Neural cell (in vitro differentiated cells): ENCODE measurements around the gene MTOR. TPM values are rescaled to one million over a fixed set of nuclear protein-coding genes. Genes with fewer than 3 reads are reported as not detected.

Experiments
- H2AFZ ChIP-seq: fragments of 200-600, 300-800 bp; sonication (generic), shearing (Covaris generic); 2 replicates; pipeline ENCODE4 v1.6.0; 2014; ENCODE audit warnings: low read depth, mild to moderate bottlenecking, antibody characterized with exemption, low read length, moderate library complexity
- H3F3A ChIP-seq: fragments of 200-600 bp; shearing (Covaris generic); 2 replicates; pipeline ENCODE4 v1.6.1; 2016; ENCODE audit warnings: mild to moderate bottlenecking, moderate library complexity, mixed read lengths, antibody characterized with exemption, low read length; ENCODE audit not compliant: insufficient read depth, poor library complexity, severe bottlenecking
- H3K27ac ChIP-seq: fragments of 200-600, 300-800 bp; sonication (generic), shearing (Covaris generic); 2 replicates; pipeline ENCODE4 v1.5.1; 2014; ENCODE audit warnings: mild to moderate bottlenecking, low read length, moderate library complexity
- H3K27me3 ChIP-seq: fragments of 300-800, 200-600 bp; sonication (generic), shearing (Covaris generic); 2 replicates; pipeline ENCODE4 v1.6.0; 2014; ENCODE audit warnings: mild to moderate bottlenecking, low read depth, low read length, moderate library complexity; ENCODE audit not compliant: insufficient read depth
- H3K36me3 ChIP-seq: fragments of 300-800, 200-600 bp; sonication (generic), shearing (Covaris generic); 2 replicates; pipeline ENCODE4 v1.5.1; 2014; ENCODE audit warnings: mild to moderate bottlenecking, antibody characterized with exemption, low read length, moderate library complexity; ENCODE audit not compliant: insufficient read depth
- H3K4me2 ChIP-seq: fragments of 300-800, 200-600 bp; sonication (generic), shearing (Covaris generic); 2 replicates; pipeline ENCODE4 v1.6.0; 2014; ENCODE audit warnings: mild to moderate bottlenecking, low read length
- H3K4me3 ChIP-seq: fragments of 300-800, 200-600 bp; sonication (generic), shearing (Covaris generic); 2 replicates; pipeline ENCODE4 v1.5.1; 2014; ENCODE audit warnings: mild to moderate bottlenecking, low read length, moderate library complexity
- H3K79me2 ChIP-seq: fragments of 200-600 bp; shearing (Covaris generic); replicated peaks from 2 replicates; pipeline ENCODE4 v1.6.0; 2014; ENCODE audit warnings: mild to moderate bottlenecking, low read length, moderate library complexity; ENCODE audit not compliant: insufficient read depth
- H3K9ac ChIP-seq: fragments of 300-800, 200-600 bp; sonication (generic), shearing (Covaris generic); 2 replicates; pipeline ENCODE4 v1.6.1; 2016; ENCODE audit warnings: mild to moderate bottlenecking, low read length, mixed read lengths
- H3K9me2 ChIP-seq: fragments of 200-600 bp; shearing (Covaris generic); 2 replicates; pipeline ENCODE4 v1.6.1; 2016; ENCODE audit warnings: mild to moderate bottlenecking, low read length, mixed read lengths; ENCODE audit not compliant: insufficient read depth
- H3K9me3 ChIP-seq: fragments of 200-600, 300-800 bp; sonication (generic), shearing (Covaris generic); 2 replicates; pipeline ENCODE4 v1.6.1; 2016; ENCODE audit warnings: mild to moderate bottlenecking, mixed run types, low read length, moderate library complexity, mixed read lengths
- H4K20me1 ChIP-seq: fragments of 200-600 bp; shearing (Covaris generic); 2 replicates; pipeline ENCODE4 v1.6.1; 2016; ENCODE audit warnings: mild to moderate bottlenecking, mixed run types; ENCODE audit not compliant: insufficient read depth
- CTCF ChIP-seq: fragments of 450-650 bp; IDR thresholded peaks from 2 replicates; pipeline ENCODE4 v1.5.1; 2014; ENCODE audit warnings: antibody characterized with exemption, mild to moderate bottlenecking, moderate library complexity; ENCODE audit not compliant: poor library complexity, severe bottlenecking
- EP300 ChIP-seq: fragments of 450-650 bp; conservative IDR thresholded peaks from 2 replicates; pipeline ENCODE4 v1.6.1; 2014; ENCODE audit warnings: antibody characterized with exemption, mild to moderate bottlenecking, moderate library complexity; ENCODE audit not compliant: poor library complexity, severe bottlenecking
- EZH2 ChIP-seq: fragments of 200-600, 300-800 bp; shearing (Covaris generic), sonication (generic); IDR thresholded peaks from 2 replicates; pipeline ENCODE4 v1.6.1; 2014; ENCODE audit warnings: antibody characterized with exemption, low read length, borderline replicate concordance, mild to moderate bottlenecking; ENCODE audit not compliant: insufficient read depth, poor library complexity, severe bottlenecking
- MXI1 ChIP-seq: fragments of 450-650 bp; conservative IDR thresholded peaks from 2 replicates; pipeline ENCODE4 v1.6.1; 2014; ENCODE audit warnings: antibody characterized with exemption, mild to moderate bottlenecking; ENCODE audit not compliant: poor library complexity, severe bottlenecking
- POLR2AphosphoS5 ChIP-seq: IDR thresholded peaks from 2 replicates; pipeline ENCODE4 v1.6.1; 2012
- RAD21 ChIP-seq: fragments of 450-650 bp; conservative IDR thresholded peaks from 2 replicates; pipeline ENCODE4 v1.6.1; 2014; ENCODE audit warnings: antibody characterized with exemption, mild to moderate bottlenecking, moderate library complexity
- SMC3 ChIP-seq: fragments of 450-650 bp; conservative IDR thresholded peaks from 2 replicates; pipeline ENCODE4 v1.6.1; 2014; ENCODE audit warnings: antibody characterized with exemption, mild to moderate bottlenecking, moderate library complexity; ENCODE audit not compliant: poor library complexity
- TAF1 ChIP-seq: IDR thresholded peaks from 2 replicates; pipeline ENCODE4 v1.6.1; 2012; ENCODE audit warnings: low read depth
- polyA plus RNA-seq: library from polyadenylated mRNA; depleted of rRNA; stranded (reverse); fragments of >200 nt; gene quantifications from 2 replicates; pipeline ENCODE4 v1.2.3, GENCODE V29; 2014
- TF ChIP-seq, protein P1 (sequence below): IDR thresholded peaks from 2 replicates; pipeline ENCODE4 v1.6.1; 2012; ENCODE audit warnings: borderline replicate concordance

MTOR gene
- polyA plus RNA-seq, 1 donor from 2014 or later = 41.2 TPM

DNA sequence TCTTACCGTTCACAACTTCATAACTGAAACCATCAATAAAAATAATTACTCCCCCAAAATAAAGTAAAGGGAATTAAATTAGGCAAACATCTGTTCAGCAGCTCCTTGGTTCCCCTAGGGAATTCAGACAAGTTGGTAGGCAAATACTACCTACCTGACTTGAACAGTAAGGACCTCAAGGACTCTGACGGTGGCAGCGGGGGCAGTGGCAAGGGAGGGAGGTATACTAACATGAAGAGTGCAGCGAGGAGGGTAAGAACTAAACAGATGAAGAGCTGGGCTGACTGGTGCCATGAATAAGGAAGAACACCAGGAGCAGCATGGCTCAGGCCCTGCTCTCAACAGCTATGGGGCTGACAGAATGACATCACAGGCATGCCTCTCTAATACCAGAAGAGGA lies 33.1 kb downstream of the MTOR start:
- no peak overlapping the region for H3K27ac ChIP-seq
- peaks cover 7% of the 10 kb centered on the region for H3K36me3 ChIP-seq

DNA sequence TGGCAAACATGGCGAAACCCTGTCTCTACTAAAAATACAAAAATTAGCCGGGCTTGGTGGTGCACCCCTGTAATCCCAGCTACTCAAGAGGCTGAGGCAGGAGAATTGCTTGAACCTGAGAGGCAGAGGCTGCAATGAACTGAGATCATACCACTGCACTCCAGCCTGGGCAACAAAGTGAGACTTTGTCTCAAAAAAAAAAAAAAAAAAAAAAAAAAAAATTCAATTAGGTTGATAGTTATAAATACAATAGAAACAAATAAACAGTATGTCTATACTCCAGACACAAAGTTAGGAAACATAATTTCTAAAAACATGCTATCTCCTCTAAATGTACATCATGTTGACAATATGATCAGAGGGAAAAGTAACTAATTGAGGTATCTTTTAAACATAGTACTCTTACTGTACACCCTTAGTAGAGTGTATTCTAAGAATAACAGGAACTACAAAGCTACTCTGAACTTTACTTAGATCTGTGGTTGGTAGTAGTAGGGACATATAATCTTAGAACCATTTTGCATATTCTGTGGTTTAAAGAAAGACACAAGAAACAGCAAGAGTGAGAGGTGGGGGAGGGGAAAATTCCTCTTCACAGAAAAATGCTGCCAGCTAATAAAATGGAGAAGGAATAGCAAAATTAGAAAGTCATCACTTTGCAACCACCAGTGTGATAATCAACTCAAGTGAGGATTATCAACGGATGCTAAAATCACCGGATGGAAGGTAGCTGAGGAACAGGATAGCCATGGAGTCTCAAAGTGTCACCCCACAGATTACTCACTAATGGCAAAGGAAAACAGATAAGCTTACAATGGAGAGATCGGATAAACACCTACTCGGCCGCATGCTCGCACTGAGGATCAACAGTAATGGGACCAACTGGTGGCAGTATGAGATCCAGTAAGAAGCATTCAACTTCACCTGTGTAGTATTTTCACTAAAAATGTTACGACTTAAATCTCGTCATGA lies 35.0 kb downstream of the MTOR start:
- H3K9me2 ChIP-seq = no peaks in the 10 kb centered on the region
- H4K20me1 ChIP-seq = no peaks in the 10 kb centered on the region
- no peak overlapping the region for H3K9ac ChIP-seq
- H3K79me2 ChIP-seq = no peaks in the 10 kb centered on the region
- no peaks in the 10 kb centered on the region for H3K9me3 ChIP-seq
- H2AFZ ChIP-seq = no peak overlapping the region
- H3F3A ChIP-seq = no peaks in the 10 kb centered on the region
- no peaks in the 10 kb centered on the region for H3K36me3 ChIP-seq
- no peaks in the 10 kb centered on the region for H3K27me3 ChIP-seq
- H3K4me3 ChIP-seq = no peak overlapping the region
- no peak overlapping the region for H3K27ac ChIP-seq
- TF ChIP-seq SMC3 = no peak
- TF ChIP-seq MXI1 = no peak
- TF ChIP-seq RAD21 = no peak
- TF ChIP-seq POLR2AphosphoS5 = no peak
- TF ChIP-seq CTCF = no peak
- TF ChIP-seq EZH2 = no peak
- TF ChIP-seq, protein P1, sequence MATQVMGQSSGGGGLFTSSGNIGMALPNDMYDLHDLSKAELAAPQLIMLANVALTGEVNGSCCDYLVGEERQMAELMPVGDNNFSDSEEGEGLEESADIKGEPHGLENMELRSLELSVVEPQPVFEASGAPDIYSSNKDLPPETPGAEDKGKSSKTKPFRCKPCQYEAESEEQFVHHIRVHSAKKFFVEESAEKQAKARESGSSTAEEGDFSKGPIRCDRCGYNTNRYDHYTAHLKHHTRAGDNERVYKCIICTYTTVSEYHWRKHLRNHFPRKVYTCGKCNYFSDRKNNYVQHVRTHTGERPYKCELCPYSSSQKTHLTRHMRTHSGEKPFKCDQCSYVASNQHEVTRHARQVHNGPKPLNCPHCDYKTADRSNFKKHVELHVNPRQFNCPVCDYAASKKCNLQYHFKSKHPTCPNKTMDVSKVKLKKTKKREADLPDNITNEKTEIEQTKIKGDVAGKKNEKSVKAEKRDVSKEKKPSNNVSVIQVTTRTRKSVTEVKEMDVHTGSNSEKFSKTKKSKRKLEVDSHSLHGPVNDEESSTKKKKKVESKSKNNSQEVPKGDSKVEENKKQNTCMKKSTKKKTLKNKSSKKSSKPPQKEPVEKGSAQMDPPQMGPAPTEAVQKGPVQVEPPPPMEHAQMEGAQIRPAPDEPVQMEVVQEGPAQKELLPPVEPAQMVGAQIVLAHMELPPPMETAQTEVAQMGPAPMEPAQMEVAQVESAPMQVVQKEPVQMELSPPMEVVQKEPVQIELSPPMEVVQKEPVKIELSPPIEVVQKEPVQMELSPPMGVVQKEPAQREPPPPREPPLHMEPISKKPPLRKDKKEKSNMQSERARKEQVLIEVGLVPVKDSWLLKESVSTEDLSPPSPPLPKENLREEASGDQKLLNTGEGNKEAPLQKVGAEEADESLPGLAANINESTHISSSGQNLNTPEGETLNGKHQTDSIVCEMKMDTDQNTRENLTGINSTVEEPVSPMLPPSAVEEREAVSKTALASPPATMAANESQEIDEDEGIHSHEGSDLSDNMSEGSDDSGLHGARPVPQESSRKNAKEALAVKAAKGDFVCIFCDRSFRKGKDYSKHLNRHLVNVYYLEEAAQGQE = no peak
- TF ChIP-seq TAF1 = no peak
- TF ChIP-seq EP300 = no peak
- H3K4me2 ChIP-seq = no peak overlapping the region

More for the DNA sequence above, 33.1 kb downstream of the MTOR start:
- no peaks in the 10 kb centered on the region for H3K27me3 ChIP-seq
- H4K20me1 ChIP-seq = no peaks in the 10 kb centered on the region
- no peak overlapping the region for H3K4me2 ChIP-seq
- no peak overlapping the region for H2AFZ ChIP-seq
- TF ChIP-seq EZH2 (no peak), POLR2AphosphoS5 (no peak), SMC3 (no peak)
- TF ChIP-seq, protein P1 = no peak
- no peaks in the 10 kb centered on the region for H3K9me2 ChIP-seq
- no peak overlapping the region for H3K4me3 ChIP-seq
- H3K9me3 ChIP-seq = no peaks in the 10 kb centered on the region
- H3K9ac ChIP-seq = no peak overlapping the region
- no peaks in the 10 kb centered on the region for H3F3A ChIP-seq
- H3K79me2 ChIP-seq = no peaks in the 10 kb centered on the region
